Caco-2 (cell line): ENCODE data around the gene IGFALS. TPM values are rescaled to one million over a fixed set of nuclear protein-coding genes. Genes with fewer than 3 reads are reported as not detected.
A peak's percentile ranks its signal among the peaks of the same experiment; 100 is the strongest.

Experiments
- Bru-seq: library from RNA; stranded (reverse); fragments of 400-500 nt; gene quantifications from one replicate; lab custom pipeline; 2021; lab: Mats Ljungman, UMichigan
- BruChase-seq, 2 experiments: library from RNA; stranded (reverse); fragments of 400-500 nt; gene quantifications; one replicate each; lab custom pipeline; 2021; lab: Mats Ljungman, UMichigan
- BruUV-seq: library from RNA; stranded (reverse); fragments of 400-500 nt; replicated peaks from 2 replicates; lab custom pipeline; 2021; lab: Mats Ljungman, UMichigan
- CTCF ChIA-PET: fragments of 300-600 bp; sonication (Branson Sonifier 250); formaldehyde crosslinking; loops from one replicate; lab custom pipeline; 2022; ENCODE audit warnings: antibody characterized with exemption; lab: Charles Lee
- POLR2A ChIA-PET: fragments of 300-600 bp; sonication (Branson Sonifier 250); formaldehyde crosslinking; loops from one replicate; lab custom pipeline; 2022; ENCODE audit warnings: antibody characterized with exemption; lab: Charles Lee
- DNase-seq, 2 experiments: peaks; one replicate each; pipeline versions ENCODE4 v3.0.0 to v3.0.0-alpha.2; 2020 to 2022
- H3K27me3 ChIP-seq: replicated peaks from 2 replicates; pipeline ENCODE4 v1.6.0; 2011; ENCODE audit warnings: low read length; ENCODE audit not compliant: control insufficient read depth, insufficient read depth
- H3K36me3 ChIP-seq: 2 replicates; pipeline ENCODE4 v1.5.1; 2011; ENCODE audit warnings: low read length; ENCODE audit not compliant: control insufficient read depth, insufficient read depth
- H3K4me1 ChIP-seq: fragments of 250-450 bp; sonication (Bioruptor Pico); 2 replicates; pipeline ENCODE4 v1.5.1; 2020; ENCODE audit warnings: mild to moderate bottlenecking
- H3K4me3 ChIP-seq: 2 replicates; pipeline ENCODE4 v1.5.1; 2011; ENCODE audit warnings: low read depth, mild to moderate bottlenecking, control low read depth, low read length
- H3K9me3 ChIP-seq: fragments of 250-450 bp; sonication (Bioruptor Pico); 2 replicates; pipeline ENCODE4 v1.5.1; 2020; ENCODE audit warnings: mild to moderate bottlenecking, moderate library complexity
- H3K27ac Mint-ChIP-seq: one replicate; pipeline ENCODE4 v1.8.0; 2022; ENCODE audit warnings: mixed read lengths; ENCODE audit not compliant: unreplicated experiment
- H3K27me3 Mint-ChIP-seq: one replicate; pipeline ENCODE4 v1.8.0; 2022; ENCODE audit warnings: mixed read lengths; ENCODE audit not compliant: insufficient read depth, unreplicated experiment
- H3K36me3 Mint-ChIP-seq: one replicate; pipeline ENCODE4 v1.8.0; 2022; ENCODE audit warnings: mild to moderate bottlenecking, mixed read lengths; ENCODE audit not compliant: insufficient read depth, unreplicated experiment
- H3K4me1 Mint-ChIP-seq: one replicate; pipeline ENCODE4 v1.8.0; 2022; ENCODE audit warnings: low read depth, mixed read lengths; ENCODE audit not compliant: unreplicated experiment
- H3K4me3 Mint-ChIP-seq: one replicate; pipeline ENCODE4 v1.8.0; 2022; ENCODE audit warnings: mild to moderate bottlenecking, moderate library complexity, mixed read lengths; ENCODE audit not compliant: unreplicated experiment
- H3K9me3 Mint-ChIP-seq: one replicate; pipeline ENCODE4 v1.8.0; 2022; ENCODE audit warnings: mixed read lengths; ENCODE audit not compliant: unreplicated experiment
- intact Hi-C: fragments of 100-400 bp; cut with micrococcal nuclease; formaldehyde crosslinking; loops from one replicate; pipeline ENCODE4 v1.10.0; 2022; ENCODE audit not compliant: unreplicated experiment
- long read RNA-seq: library from polyadenylated mRNA; stranded (forward); transcript quantifications from one replicate; pipeline ENCODE4 v2.0.0, GENCODE V29; 2022
- total RNA-seq: library from RNA; stranded (reverse); gene quantifications from 2 replicates; pipeline ENCODE4 v1.2.3, GENCODE V29; 2022
- TF ChIP-seq, protein P1 (sequence below), 2 experiments: fragments of 200-600 bp in 1 of 2; IDR thresholded peaks; 1 replicate in 1 of 2; 2 replicates in 1 of 2; pipeline versions ENCODE4 v1.5.1 to v1.8.0; 2011 to 2022; ENCODE audit warnings: antibody characterized with exemption in 1 of 2, control low read depth in 1 of 2, inconsistent platforms in 1 of 2, low read depth in 1 of 2, low read length in 1 of 2, mild to moderate bottlenecking in 1 of 2, moderate library complexity in 1 of 2; ENCODE audit not compliant: insufficient read depth in 1 of 2, severe bottlenecking in 1 of 2, unreplicated experiment in 1 of 2

IGFALS gene
- total RNA-seq: not detected in 2 replicates
- not detected for Bru-seq, nascent RNA
- not detected for BruChase-seq, experiment 1, labeled RNA remaining after a 2-hour chase
- not detected for BruChase-seq, experiment 2, labeled RNA remaining after a 6-hour chase
- long read RNA-seq: 0 reads

DNA sequence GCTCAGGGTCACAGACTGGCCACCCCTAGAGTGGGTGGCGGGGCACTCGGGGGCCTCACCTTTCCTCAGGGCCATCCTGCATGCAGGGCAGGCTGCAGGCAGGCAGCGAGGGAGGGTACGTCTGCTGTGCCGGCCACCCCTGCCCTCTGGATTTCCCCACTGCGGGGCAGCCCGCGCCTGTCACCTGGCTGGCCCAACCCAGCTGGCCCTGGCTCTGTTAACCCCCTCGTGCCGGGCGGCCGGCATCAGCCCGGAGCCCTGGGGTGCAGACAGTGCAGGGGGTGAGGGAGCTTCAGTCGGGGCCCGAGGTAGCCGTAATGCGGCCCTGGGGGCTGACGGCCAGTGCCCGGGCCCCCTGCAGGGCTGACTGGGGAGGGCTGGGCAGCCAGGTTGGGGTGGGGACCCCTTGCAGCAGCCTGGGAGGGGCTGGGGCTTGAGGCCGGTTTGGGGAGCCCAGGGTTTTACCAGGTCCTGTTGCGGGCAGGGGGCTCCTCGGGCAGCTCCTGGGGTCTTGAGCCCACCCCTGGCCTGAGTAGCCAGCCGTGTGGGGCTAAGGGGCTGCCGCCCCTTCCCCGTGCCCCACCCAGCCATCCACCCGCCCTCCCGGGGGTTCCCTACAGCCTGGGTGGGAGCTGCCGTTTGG lies at the start of gene IGFALS:
Gene IGFALS (minus strand): TSS at position 128 of the 643 bp plus-strand sequence. CDS start 53 bp downstream, at position 75.
- Mint-ChIP-seq H3K27ac (no peak within 1 kb of the TSS), H3K9me3 (no peaks in the 10 kb centered on the region), H3K4me1 (no peaks in the 10 kb centered on the region), H3K4me3 (no peak within 1 kb of the TSS), H3K36me3 (peaks cover 7% of the 10 kb centered on the region), H3K27me3 (no peaks in the 10 kb centered on the region)
- CTCF ChIA-PET: interaction anchor here (2.1 kb wide), 1 partner anchor 11 kb away, joined by 5 read pairs; the partner anchor contains the start of genes NUBP2 and SPSB3
- TF ChIP-seq, protein P1, sequence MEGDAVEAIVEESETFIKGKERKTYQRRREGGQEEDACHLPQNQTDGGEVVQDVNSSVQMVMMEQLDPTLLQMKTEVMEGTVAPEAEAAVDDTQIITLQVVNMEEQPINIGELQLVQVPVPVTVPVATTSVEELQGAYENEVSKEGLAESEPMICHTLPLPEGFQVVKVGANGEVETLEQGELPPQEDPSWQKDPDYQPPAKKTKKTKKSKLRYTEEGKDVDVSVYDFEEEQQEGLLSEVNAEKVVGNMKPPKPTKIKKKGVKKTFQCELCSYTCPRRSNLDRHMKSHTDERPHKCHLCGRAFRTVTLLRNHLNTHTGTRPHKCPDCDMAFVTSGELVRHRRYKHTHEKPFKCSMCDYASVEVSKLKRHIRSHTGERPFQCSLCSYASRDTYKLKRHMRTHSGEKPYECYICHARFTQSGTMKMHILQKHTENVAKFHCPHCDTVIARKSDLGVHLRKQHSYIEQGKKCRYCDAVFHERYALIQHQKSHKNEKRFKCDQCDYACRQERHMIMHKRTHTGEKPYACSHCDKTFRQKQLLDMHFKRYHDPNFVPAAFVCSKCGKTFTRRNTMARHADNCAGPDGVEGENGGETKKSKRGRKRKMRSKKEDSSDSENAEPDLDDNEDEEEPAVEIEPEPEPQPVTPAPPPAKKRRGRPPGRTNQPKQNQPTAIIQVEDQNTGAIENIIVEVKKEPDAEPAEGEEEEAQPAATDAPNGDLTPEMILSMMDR (IDR thresholded peaks at IDR 0.05; ENCODE audit: insufficient read depth in 1 of 2, low read depth in 1 of 2, low read length in 1 of 2, severe bottlenecking in 1 of 2, unreplicated experiment in 1 of 2): no peak
- intact Hi-C loops: no loop called here
- Histone ChIP-seq H3K9me3 (peaks cover 14% of the 10 kb centered on the region; the same call in 1 of the 2 replicates), H3K36me3 (no peaks in the 10 kb centered on the region), H3K27me3 (no peaks in the 10 kb centered on the region), H3K4me3 (no peak within 1 kb of the TSS), H3K4me1 (no peaks in the 10 kb centered on the region)
- peak in 1 of 2 experiments; percentile 30 for DNase-seq
- BruUV-seq: no TSS peak
- POLR2A ChIA-PET: no interaction called here

DNA sequence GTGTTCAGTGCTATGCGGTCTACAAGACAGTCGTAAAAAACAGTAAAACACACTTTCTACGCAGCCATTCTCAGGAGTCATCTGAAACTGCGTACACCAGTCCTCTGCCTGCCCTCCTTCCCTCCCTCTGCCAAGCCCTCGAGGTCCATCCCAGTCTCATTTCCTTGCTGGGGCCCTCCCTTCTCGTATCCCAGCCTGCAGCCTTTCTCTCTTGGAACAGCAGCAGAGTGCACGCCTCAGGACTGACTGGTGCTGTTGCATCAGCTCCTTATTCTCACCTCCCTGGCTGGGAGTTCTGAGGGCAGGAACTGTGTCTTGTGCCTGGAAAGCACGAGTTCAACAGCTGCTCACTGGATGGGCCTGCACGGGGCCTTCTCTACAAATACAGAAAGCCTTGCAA lies 46.0 kb upstream of the IGFALS start:
- Mint-ChIP-seq H3K36me3 (no peaks in the 10 kb centered on the region), H3K4me1 (no peaks in the 10 kb centered on the region), H3K4me3 (no peak overlapping the region), H3K27ac (no peak overlapping the region), H3K27me3 (no peaks in the 10 kb centered on the region), H3K9me3 (no peaks in the 10 kb centered on the region)
- no peak for DNase-seq
- BruUV-seq: no TSS peak
- TF ChIP-seq, protein P1 (IDR thresholded peaks at IDR 0.05; ENCODE audit: insufficient read depth in 1 of 2, low read depth in 1 of 2, low read length in 1 of 2, severe bottlenecking in 1 of 2, unreplicated experiment in 1 of 2): no peak
- ChIA-PET POLR2A (no interaction called here), CTCF (no interaction called here)
- Histone ChIP-seq H3K27me3 (no peaks in the 10 kb centered on the region), H3K4me1 (no peaks in the 10 kb centered on the region), H3K36me3 (no peaks in the 10 kb centered on the region), H3K9me3 (no peaks in the 10 kb centered on the region), H3K4me3 (no peak overlapping the region)
- intact Hi-C loops: no loop called here

DNA sequence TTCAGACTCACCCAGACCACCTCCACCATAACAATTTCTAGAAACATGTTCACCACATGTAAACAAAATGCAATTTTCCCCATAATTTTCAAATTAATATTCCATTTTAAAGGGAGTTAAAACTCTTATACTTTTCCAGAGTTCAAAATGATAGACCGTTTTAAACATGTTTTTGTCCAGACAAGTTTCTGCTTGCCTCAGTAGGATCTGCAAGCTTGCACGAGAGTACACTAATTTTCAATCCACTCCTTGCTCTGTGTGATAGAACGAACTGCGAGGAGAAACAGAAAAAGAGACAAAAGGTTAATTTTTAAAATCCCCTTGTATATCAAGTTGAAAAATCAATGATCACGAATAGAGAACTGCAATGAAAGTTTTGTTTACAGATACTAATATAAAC lies 40.6 kb upstream of the IGFALS start:
- CTCF ChIA-PET: no interaction called here
- H3K4me1 Mint-ChIP-seq: no peaks in the 10 kb centered on the region
- intact Hi-C loops: no loop called here

More for the DNA sequence above, 40.6 kb upstream of the IGFALS start:
- Mint-ChIP-seq H3K27ac (no peak overlapping the region), H3K9me3 (no peaks in the 10 kb centered on the region), H3K36me3 (no peaks in the 10 kb centered on the region), H3K4me3 (no peak overlapping the region), H3K27me3 (no peaks in the 10 kb centered on the region)
- POLR2A ChIA-PET: no interaction called here
- no peak for DNase-seq
- H3K27me3 ChIP-seq: no peaks in the 10 kb centered on the region
- H3K4me1 ChIP-seq: peaks cover 4% of the 10 kb centered on the region; the same call in 1 of the 2 replicates
- BruUV-seq: no TSS peak
- no peaks in the 10 kb centered on the region for H3K36me3 ChIP-seq
- TF ChIP-seq, protein P1 (IDR thresholded peaks at IDR 0.05; ENCODE audit: insufficient read depth in 1 of 2, low read depth in 1 of 2, low read length in 1 of 2, severe bottlenecking in 1 of 2, unreplicated experiment in 1 of 2): no peak
- no peaks in the 10 kb centered on the region for H3K9me3 ChIP-seq
- H3K4me3 ChIP-seq: no peak overlapping the region
